Smooth muscle cell (in vitro differentiated cells): ENCODE results near the gene BCL7B. TPM values are rescaled to one million over a fixed set of nuclear protein-coding genes. Genes with fewer than 3 reads are reported as not detected.

Experiments used
- DNase-seq: peaks from one replicate; lab custom pipeline; 2025; ENCODE audit not compliant: unreplicated experiment; lab: John Stamatoyannopoulos, UW
- H2AFZ ChIP-seq: fragments of 200-600 bp; sonication (generic); 2 replicates; pipeline ENCODE4 v1.6.0; 2016; ENCODE audit warnings: antibody characterized with exemption, low read depth, mild to moderate bottlenecking
- H3F3A ChIP-seq: fragments of 200-600 bp; sonication (generic); 2 replicates; pipeline ENCODE4 v1.6.0; 2017; ENCODE audit warnings: antibody characterized with exemption, low read depth
- H3K27ac ChIP-seq: fragments of 200-600 bp; sonication (generic); 2 replicates; pipeline ENCODE4 v1.5.1; 2016; ENCODE audit warnings: low read depth, mild to moderate bottlenecking
- H3K27me3 ChIP-seq: fragments of 200-600 bp; sonication (generic); 2 replicates; pipeline ENCODE4 v1.6.1; 2016; ENCODE audit warnings: low read depth, mild to moderate bottlenecking
- H3K36me3 ChIP-seq: fragments of 200-600 bp; sonication (generic); 2 replicates; pipeline ENCODE4 v1.5.1; 2016; ENCODE audit warnings: low read depth
- H3K4me1 ChIP-seq: fragments of 200-600 bp; sonication (generic); 2 replicates; pipeline ENCODE4 v1.5.1; 2016; ENCODE audit warnings: low read depth
- H3K4me2 ChIP-seq: fragments of 200-600 bp; sonication (generic); 2 replicates; pipeline ENCODE4 v1.6.0; 2016; ENCODE audit warnings: mild to moderate bottlenecking
- H3K4me3 ChIP-seq: fragments of 200-600 bp; sonication (generic); 2 replicates; pipeline ENCODE4 v1.5.1; 2016; ENCODE audit warnings: mild to moderate bottlenecking
- H3K79me2 ChIP-seq: fragments of 200-600 bp; sonication (generic); 2 replicates; pipeline ENCODE4 v1.6.0; 2016; ENCODE audit warnings: low read depth, mild to moderate bottlenecking
- H3K9ac ChIP-seq: fragments of 200-600 bp; sonication (generic); 2 replicates; pipeline ENCODE4 v1.6.0; 2016; ENCODE audit warnings: low read depth
- H3K9me3 ChIP-seq: fragments of 200-600 bp; sonication (generic); replicated peaks from 2 replicates; pipeline ENCODE4 v1.5.1; 2016; ENCODE audit warnings: low read depth
- H4K20me1 ChIP-seq: fragments of 200-600 bp; sonication (generic); 2 replicates; pipeline ENCODE4 v1.6.0; 2016; ENCODE audit warnings: low read depth
- CTCF ChIP-seq: fragments of 200-600 bp; sonication (generic); IDR thresholded peaks from 2 replicates; pipeline ENCODE4 v1.5.1; 2017; ENCODE audit warnings: borderline replicate concordance, mild to moderate bottlenecking, antibody characterized with exemption; ENCODE audit not compliant: insufficient read depth, poor library complexity, severe bottlenecking
- WGBS: methylation state at CpG from one replicate; pipeline ENCODE4 v1.1.7; 2016; ENCODE audit warnings: low lambda C conversion rate; 5-methylcytosine and 5-hydroxymethylcytosine counted together
- polyA plus RNA-seq: library from polyadenylated mRNA; unstranded; fragments of >200 nt; fragmentation: Nextera tagmentation; extraction: Ambion mirVana; gene quantifications from 2 replicates; pipeline ENCODE4 v1.2.1, GENCODE V29; 2016
- total RNA-seq: library from RNA; depleted of rRNA; stranded (reverse); fragments of >200 nt; gene quantifications from 2 replicates; pipeline ENCODE4 v1.2.3, GENCODE V29; 2014

The BCL7B gene
- total and polyA plus RNA-seq, 2 experiments from 2014 or later, result 30.7 to 31.9 TPM

- no peak for TF ChIP-seq CTCF
- H2AFZ ChIP-seq, result no peak overlapping the region
- H3K36me3 ChIP-seq, result no peaks in the 10 kb centered on the region
- 88% methylated on average over 29 of the region's 37 CpGs for WGBS
- no peaks in the 10 kb centered on the region for H3F3A ChIP-seq
- no peak overlapping the region for H3K9ac ChIP-seq
- no peaks in the 10 kb centered on the region for H4K20me1 ChIP-seq
- H3K4me1 ChIP-seq, result no peaks in the 10 kb centered on the region
- H3K4me2 ChIP-seq, result no peak overlapping the region
- H3K27me3 ChIP-seq, result no peaks in the 10 kb centered on the region
- no peak for DNase-seq
- no peak overlapping the region for H3K4me3 ChIP-seq
- H3K9me3 ChIP-seq, result no peaks in the 10 kb centered on the region
- H3K27ac ChIP-seq, result no peak overlapping the region
- H3K79me2 ChIP-seq, result no peaks in the 10 kb centered on the region
These were observed 38.9 kb upstream of the BCL7B start for GRCh38 chr7:73596191-73597065.

GRCh38 chr7:73595358-73595757 is 37.9 kb upstream of the BCL7B start:
- H2AFZ ChIP-seq, result no peak overlapping the region
- no peak overlapping the region for H3K4me2 ChIP-seq
- no peaks in the 10 kb centered on the region for H4K20me1 ChIP-seq
- H3K27me3 ChIP-seq, result no peaks in the 10 kb centered on the region
- no peak for TF ChIP-seq CTCF
- no peak for DNase-seq
- H3K4me1 ChIP-seq, result no peaks in the 10 kb centered on the region
- 96% methylated on average over 9 of the region's 9 CpGs for WGBS
- no peaks in the 10 kb centered on the region for H3K36me3 ChIP-seq
- H3K79me2 ChIP-seq, result no peaks in the 10 kb centered on the region
- H3K9ac ChIP-seq, result no peak overlapping the region
- no peaks in the 10 kb centered on the region for H3F3A ChIP-seq
- H3K4me3 ChIP-seq, result no peak overlapping the region
- H3K9me3 ChIP-seq, result no peaks in the 10 kb centered on the region
- no peak overlapping the region for H3K27ac ChIP-seq

GRCh38 chr7:73593207-73594045 is 35.9 kb upstream of the BCL7B start:
- Histone ChIP-seq H3K4me3 (no peak overlapping the region), H3K27me3 (no peaks in the 10 kb centered on the region), H3F3A (no peaks in the 10 kb centered on the region), H3K9me3 (no peaks in the 10 kb centered on the region), H3K9ac (no peak overlapping the region), H3K4me1 (no peaks in the 10 kb centered on the region), H3K36me3 (no peaks in the 10 kb centered on the region), H2AFZ (no peak overlapping the region), H4K20me1 (no peaks in the 10 kb centered on the region), H3K27ac (no peak overlapping the region), H3K4me2 (no peak overlapping the region), H3K79me2 (no peaks in the 10 kb centered on the region)
- 85% methylated on average over 14 of the region's 14 CpGs for WGBS
- TF ChIP-seq CTCF, result no peak
- DNase-seq, result no peak
